Fibroblast of peridontal ligament (primary cell): ENCODE measurements around the gene SHANK2.

ENCODE experiments used
- DNase-seq: peaks from one replicate; pipeline ENCODE4 v3.0.0-alpha.2; 2010; ENCODE audit errors: extremely low read depth

Gene SHANK2

GRCh38 chr11:71222318-71223080, 29.9 kb downstream of the SHANK2 start:
- no peak for DNase-seq

- DNase-seq, result no peak
Measured at GRCh38 chr11:71221821-71222220, 30.6 kb downstream of the SHANK2 start.

GRCh38 chr11:71221201-71221600, 31.2 kb downstream of the SHANK2 start:
- no peak for DNase-seq

GRCh38 chr11:71218789-71219499, 33.4 kb downstream of the SHANK2 start:
- DNase-seq, result no peak

- DNase-seq, result no peak
Measured at GRCh38 chr11:71215425-71215965, 36.9 kb downstream of the SHANK2 start.

- no peak for DNase-seq
Measured at GRCh38 chr11:71214553-71215424, 37.6 kb downstream of the SHANK2 start.

- no peak for DNase-seq
Measured at GRCh38 chr11:71213696-71214552, 38.5 kb downstream of the SHANK2 start.

GRCh38 chr11:71212871-71213559, 39.4 kb downstream of the SHANK2 start:
- DNase-seq, result peak; percentile 77

- DNase-seq, result peak; percentile 60
Measured at GRCh38 chr11:71211631-71212030, 40.7 kb downstream of the SHANK2 start.

GRCh38 chr11:71210861-71211260, 41.5 kb downstream of the SHANK2 start:
- DNase-seq, result no peak

- no peak for DNase-seq
Measured at GRCh38 chr11:71209656-71210055, 42.7 kb downstream of the SHANK2 start.

- DNase-seq, result no peak
Measured at GRCh38 chr11:71209181-71209580, 43.2 kb downstream of the SHANK2 start.

GRCh38 chr11:71208011-71208774, 44.2 kb downstream of the SHANK2 start:
- no peak for DNase-seq

GRCh38 chr11:71207563-71207962, 44.8 kb downstream of the SHANK2 start:
- DNase-seq, result no peak

- DNase-seq, result peak; percentile 79
Measured at GRCh38 chr11:71206186-71206585, 46.2 kb downstream of the SHANK2 start.

- DNase-seq, result no peak
Measured at GRCh38 chr11:71204748-71205664, 47.4 kb downstream of the SHANK2 start.

GRCh38 chr11:71204294-71204693, 48.1 kb downstream of the SHANK2 start:
- no peak for DNase-seq

- DNase-seq, result no peak
Measured at GRCh38 chr11:71203681-71204080, 48.7 kb downstream of the SHANK2 start.

GRCh38 chr11:71202966-71203365, 49.4 kb downstream of the SHANK2 start:
- DNase-seq, result no peak
